HG03378 (cell line): Measurements from ENCODE around the gene ITGB5.

Experiments used
- ATAC-seq: cut with Tn5 transposase; IDR thresholded peaks from one replicate; pipeline ENCODE4 v1.9.1; 2021; ENCODE audit warnings: mild to moderate bottlenecking, moderate library complexity; ENCODE audit not compliant: unreplicated experiment

Gene ITGB5

GRCh38 chr3:124895756-124896155 is 8.6 kb upstream of the ITGB5 start:
- ATAC-seq, result no peak

- ATAC-seq, result no peak
Observed at GRCh38 chr3:124893526-124893925, 6.4 kb upstream of the ITGB5 start.

DNA sequence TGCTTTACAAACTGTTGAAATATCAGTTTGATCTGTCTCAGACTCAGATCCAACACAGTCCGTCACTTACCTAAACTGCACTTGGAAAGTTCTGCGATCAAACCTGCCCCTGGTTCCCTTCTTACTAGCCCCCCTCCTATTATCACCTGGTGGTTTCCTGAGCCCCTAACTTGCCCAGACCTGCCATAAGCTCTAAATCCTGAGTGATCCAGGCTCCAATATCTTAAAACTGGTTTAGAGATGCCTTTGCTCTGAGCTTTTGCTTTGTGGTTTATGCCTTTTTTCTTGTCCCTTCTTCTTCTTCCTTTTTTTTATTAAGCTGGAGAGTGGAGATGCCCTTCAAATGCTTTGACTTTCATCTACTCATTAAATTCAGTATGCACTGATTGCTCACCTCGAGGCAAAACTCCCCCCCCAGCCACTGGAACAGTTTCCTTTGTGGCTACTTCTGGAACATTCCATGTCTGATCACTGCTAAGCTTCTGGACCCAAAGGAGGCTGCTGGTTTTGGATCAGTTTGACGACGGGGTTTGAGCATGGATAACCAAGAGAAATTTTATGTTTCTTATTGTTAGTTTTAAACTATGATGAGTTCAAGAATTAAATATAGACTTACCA is 3.5 kb upstream of the ITGB5 start:
- no peak for ATAC-seq

- ATAC-seq, result no peak
Observed at GRCh38 chr3:124888482-124889441, 1.6 kb upstream of the ITGB5 start.

GRCh38 chr3:124887932-124888298 is 750 bp upstream of the ITGB5 start:
- no peak for ATAC-seq

- ATAC-seq, result no peak
Observed at GRCh38 chr3:124886168-124887056, 753 bp downstream of the ITGB5 start.

DNA sequence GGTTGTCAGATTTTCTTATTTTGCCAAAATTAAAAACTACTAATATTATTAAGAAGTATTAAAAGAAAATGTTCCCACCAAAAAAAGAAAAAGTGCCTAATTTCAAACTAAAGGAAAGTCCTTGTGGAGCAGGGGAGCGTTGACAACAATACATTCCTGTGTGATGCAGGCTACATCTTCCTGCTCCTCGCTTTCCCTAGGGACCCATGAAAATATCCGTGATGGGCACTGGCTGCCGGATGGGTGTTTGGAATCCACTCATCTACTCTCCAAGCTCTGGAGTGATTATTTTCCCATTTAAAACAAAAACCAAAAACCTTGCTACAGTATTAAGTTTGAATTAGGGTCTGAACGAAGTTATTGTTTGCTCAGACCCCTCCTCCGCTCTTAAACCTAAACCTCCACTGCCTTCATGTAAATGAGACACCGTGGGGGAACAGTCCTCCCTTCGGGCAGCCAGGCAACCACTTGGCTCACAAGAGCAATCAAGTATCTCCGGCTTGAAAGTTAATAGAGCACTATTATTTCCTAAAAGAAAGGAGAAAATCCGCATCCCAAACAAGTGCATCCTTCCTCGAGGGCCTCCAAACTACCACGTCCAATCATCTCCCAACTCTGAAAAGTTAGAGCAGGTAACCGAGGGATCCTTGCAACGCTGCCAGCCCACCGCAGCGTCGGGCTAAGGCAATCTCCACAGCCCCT is 1.5 kb downstream of the ITGB5 start:
- no peak for ATAC-seq

DNA sequence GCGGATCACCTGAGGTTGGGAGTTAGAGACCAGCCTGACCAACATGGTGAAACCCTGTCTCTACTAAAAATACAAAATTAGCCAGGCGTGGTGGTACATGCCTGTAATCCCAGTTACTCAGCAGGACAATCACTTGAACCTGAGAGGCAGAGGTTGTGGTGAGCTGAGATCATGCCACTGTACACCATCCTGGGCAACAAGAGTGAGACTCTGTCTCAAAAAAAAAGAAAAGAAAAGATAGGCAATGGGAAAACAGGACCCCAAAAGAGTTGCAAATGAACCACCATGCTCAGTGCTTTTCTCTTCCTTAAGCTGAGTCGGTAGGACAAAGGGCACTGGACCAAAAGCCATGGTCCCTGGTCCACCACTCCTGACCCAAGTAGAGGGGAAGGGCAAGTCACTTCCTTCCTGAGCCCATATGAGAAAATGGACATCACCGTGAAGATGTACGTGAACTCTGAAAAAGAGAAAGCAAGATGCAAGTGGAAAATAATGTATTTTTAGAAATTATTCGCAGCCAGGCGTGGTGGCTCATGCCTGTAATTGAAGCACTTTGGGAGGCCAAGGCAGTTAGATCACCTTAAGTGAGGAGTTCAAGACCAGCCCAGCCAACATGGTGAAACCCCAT is 2.6 kb downstream of the ITGB5 start:
- ATAC-seq, result no peak

- no peak for ATAC-seq
Observed at GRCh38 chr3:124883766-124884473, 3.2 kb downstream of the ITGB5 start.

- ATAC-seq, result no peak
Observed at GRCh38 chr3:124882816-124883747, 4.1 kb downstream of the ITGB5 start.

- no peak for ATAC-seq
Observed at GRCh38 chr3:124881976-124882697, 5.0 kb downstream of the ITGB5 start.

DNA sequence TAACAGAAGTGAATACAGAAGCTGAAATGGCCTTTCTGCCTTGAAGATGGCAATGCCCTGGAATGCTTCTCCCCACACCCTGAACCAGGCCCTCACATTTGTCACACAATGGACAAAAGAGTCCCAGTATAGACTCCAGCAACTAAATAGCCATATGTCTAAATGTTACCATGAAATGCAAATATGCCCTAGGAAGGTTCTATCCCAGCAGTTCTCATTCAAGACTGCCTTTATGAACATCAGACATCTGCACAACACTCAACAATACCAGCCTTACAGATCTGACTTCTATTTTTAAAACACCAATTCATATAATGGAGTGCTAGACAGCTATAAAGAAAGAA is 7.9 kb downstream of the ITGB5 start:
- ATAC-seq, result no peak

GRCh38 chr3:124878561-124879336 is 8.4 kb downstream of the ITGB5 start:
- ATAC-seq, result no peak

GRCh38 chr3:124877674-124878073 is 9.5 kb downstream of the ITGB5 start:
- ATAC-seq, result no peak

- ATAC-seq, result no peak
Observed at GRCh38 chr3:124876401-124876878, 10.7 kb downstream of the ITGB5 start.

- ATAC-seq, result no peak
Observed at GRCh38 chr3:124873226-124873625, 13.9 kb downstream of the ITGB5 start.

- no peak for ATAC-seq
Observed at GRCh38 chr3:124867511-124867910, 19.7 kb downstream of the ITGB5 start.
